Right kidney (tissue), 1 donor: ENCODE measurements around the gene GALP.
"Not testable (repeated sequence)": the region's sequence is repeated elsewhere in the genome, so short reads cannot be mapped to it uniquely, and the experiment has no call there.

ENCODE experiments used
- DNase-seq: peaks from one replicate; pipeline ENCODE4 v3.0.0-alpha.2; 2016

GALP gene

DNA sequence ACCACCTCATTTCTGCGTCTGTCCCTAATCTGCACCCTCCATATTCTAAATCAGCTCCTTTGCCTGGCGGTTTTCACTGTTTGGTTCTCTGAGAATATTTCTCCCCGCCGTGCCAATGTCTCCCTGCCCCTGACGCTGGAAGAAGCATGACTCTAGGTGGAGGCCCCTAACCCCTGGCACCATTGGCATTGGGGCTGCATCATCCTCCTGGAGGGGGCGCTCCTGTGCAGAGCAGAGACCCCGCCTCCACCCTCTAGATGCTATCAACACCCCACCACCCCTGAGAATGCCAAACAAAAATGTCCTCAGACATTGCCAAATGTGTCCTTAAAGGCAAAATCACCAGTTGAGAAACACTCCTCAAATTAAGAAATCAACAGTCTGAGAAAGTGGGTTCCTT is 15.3 kb downstream of the GALP start:
- no peak for DNase-seq

DNA sequence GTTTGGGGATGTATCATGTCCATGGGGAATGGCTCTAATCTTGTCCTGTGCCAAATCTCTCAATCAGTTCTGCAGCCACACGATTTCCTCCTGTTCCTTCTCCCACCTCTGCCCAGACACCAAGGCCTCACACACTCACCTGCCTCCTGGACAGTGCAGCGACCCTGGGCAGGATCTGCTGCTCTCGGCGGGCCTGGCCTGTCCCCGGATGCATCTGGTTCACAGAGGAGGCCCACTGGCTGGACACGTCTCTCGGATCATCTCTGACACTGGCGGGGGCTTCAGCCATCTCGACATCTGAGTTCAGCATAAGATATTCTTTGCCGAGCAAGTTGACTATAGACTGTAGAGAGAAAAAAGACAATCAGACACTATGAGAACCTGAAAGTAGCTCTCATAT is 15.9 kb downstream of the GALP start:
- no peak for DNase-seq

DNA sequence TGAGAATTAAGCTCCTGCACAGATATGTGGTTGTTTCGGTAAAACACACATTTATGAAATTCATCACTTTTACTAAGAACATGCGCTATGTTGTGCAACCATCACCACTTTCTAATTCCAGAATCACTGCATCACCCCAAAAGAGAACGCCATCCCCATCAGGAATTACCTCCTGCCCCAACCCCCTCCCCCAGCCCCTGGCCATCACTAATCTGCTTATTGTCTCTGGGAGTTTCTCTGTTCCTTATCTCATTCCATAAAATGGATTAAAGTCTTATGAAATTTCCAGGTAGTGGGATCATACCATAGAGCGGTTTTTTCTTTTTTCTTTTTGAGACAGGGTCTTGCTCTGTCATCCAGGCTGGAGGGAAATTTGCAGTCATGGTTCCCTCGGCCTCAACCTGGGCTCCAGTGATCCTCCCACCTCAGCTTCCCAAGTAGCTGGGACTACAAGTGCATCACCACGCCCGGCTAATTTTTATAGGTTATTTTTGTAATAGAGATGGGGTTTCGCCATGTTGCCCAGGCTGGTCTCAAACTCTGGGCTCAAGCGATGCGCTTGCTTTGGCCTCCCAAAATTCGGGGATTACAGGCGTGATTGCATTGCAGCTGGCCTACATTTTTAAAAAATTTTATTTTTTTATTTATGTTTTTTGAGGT is 18.3 kb downstream of the GALP start:
- DNase-seq, result no peak

DNA sequence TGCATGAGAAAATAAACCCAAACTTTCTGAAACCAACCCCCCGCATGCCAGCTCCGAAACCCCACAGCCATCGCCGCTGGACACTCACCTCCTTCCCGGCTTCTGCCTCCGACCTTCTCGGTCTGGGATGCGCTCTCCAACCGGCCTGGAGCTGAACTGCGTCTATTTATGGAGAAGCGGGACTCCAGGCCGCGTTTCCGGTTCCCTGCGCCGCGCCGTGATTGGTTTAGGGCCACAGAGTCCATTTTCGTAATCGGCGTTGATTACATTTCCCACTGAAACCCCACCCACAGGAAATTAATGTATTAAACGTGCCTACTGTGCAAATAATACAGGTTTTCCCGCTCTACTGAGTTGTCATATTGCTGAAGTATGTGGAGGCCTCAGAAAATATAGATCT is 21.8 kb downstream of the GALP start, which contains the start of gene ZSCAN5B:
ZSCAN5B (minus strand) TSS at position 138 of the 400 bp plus-strand sequence. CDS start 4,731 bp downstream, outside the sequence.
- not testable (repeated sequence) for DNase-seq

DNA sequence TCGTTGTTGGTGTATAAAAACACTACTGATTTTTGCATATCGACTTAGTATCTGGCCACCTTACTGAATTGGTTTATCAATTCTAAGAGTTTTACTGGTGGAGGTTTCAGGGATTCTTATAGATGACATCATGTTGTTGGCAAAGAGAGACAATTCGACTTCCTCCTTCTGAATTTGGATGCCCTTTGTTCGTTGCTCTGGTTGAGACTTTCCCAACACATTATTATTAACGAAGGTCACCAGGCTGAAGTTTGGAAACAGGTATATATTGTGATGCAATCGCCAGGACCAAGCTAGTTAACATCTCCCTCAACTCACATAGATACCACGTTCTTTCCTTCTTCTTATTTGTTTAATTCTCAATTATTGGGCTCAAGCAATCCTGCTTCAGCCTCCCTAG is 23.9 kb downstream of the GALP start:
- DNase-seq, result no peak

DNA sequence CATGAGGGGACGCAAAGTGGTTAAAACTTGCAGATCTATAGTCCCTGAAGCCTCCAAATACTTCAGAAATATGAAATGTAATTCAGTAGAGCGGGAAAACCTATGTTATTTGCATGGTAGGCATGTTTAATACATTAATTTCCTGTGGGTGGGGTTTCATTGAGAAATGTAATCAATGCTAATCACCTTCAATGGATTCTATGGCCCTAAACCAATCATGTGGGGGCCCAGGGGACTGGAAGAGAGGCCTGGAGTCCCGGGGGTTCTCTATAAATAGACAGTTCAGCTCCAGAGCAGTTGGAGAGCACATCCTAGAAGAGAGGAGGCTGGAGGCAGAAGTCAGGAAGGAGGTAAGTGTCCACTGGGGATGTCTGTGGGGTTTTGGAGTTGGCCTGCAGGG is 26.2 kb downstream of the GALP start, which contains the start of gene ZSCAN5C:
ZSCAN5C (plus strand) TSS at position 301 of the 400 bp plus-strand sequence. CDS start 3,641 bp downstream, outside the sequence.
- no peak for DNase-seq

DNA sequence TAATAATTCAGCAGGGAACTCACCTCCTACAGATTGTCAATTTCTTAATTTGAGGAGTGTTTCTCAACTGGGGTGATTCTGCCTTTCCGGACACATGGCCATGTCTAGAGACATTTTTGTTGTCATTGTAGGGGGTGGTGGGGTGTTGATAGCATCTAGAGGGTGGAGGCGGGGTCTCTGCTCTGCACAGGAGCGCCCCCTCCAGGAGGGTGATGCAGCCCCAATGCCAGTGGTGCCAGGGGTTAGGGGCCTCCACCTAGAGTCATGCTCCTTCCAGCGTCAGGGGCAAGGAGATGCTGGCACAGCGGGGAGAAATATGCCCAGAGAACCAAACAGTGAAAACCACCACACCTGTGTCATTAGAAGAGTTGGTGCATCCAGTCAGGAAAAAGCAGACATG is 31.8 kb downstream of the GALP start:
- not testable (repeated sequence) for DNase-seq

DNA sequence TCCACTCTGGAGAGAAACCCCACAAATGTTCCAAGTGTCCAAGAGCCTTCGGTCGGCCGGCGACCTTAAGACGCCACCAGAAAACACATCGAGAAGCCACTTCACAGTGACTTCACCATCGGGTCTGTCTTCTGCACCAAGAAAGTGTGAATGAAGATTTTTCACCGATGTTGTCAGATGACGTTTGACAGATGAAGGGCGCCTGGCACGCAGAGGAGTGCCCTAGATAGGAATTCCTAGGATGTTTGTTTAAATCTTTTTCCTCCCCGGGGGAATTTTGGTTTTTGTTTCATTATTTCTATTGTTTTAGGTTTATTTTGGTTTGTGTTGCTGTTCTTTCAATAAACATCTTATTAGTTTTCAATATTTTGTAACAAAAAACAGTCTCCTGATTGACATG is 33.3 kb downstream of the GALP start:
- no peak for DNase-seq

DNA sequence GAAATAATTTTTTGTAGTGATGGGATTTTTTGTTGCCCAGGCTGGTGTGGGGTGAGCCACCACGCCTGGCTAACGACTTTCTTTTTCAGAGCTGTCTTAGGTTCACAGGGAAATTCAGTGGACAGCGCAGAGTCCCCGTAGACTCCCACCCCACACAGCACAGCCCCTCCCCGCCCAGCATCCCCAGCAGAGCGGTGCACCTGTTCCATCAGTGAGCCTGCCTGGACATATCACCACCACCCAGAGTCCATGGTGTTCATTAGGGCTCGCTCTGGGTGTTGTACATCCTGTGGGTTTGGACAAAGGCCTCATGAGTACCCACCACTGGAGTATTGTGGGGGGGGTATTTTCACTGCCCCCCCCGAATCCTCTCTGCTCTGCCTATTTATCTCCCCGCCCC is 34.2 kb downstream of the GALP start:
- DNase-seq, result not testable (repeated sequence)

DNA sequence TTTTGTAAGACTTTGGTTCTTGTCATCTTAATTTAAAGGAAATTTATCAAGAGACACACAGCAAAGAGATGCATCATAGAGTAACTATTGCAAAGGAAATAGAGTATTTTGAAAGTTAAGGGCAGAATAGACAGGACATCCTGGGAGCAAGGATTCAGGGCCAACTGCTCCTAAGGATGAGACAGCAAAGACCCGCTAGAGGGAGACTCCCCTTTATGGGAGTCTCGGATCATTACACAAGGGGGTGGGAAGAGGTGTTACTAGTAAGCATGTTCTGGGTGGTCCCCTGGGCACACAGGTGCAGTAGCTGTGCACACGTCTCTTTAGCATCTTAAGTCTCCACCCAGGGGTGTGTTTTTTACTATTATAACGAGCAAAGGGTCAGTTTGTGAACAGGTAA is 35.9 kb downstream of the GALP start:
- no peak for DNase-seq

DNA sequence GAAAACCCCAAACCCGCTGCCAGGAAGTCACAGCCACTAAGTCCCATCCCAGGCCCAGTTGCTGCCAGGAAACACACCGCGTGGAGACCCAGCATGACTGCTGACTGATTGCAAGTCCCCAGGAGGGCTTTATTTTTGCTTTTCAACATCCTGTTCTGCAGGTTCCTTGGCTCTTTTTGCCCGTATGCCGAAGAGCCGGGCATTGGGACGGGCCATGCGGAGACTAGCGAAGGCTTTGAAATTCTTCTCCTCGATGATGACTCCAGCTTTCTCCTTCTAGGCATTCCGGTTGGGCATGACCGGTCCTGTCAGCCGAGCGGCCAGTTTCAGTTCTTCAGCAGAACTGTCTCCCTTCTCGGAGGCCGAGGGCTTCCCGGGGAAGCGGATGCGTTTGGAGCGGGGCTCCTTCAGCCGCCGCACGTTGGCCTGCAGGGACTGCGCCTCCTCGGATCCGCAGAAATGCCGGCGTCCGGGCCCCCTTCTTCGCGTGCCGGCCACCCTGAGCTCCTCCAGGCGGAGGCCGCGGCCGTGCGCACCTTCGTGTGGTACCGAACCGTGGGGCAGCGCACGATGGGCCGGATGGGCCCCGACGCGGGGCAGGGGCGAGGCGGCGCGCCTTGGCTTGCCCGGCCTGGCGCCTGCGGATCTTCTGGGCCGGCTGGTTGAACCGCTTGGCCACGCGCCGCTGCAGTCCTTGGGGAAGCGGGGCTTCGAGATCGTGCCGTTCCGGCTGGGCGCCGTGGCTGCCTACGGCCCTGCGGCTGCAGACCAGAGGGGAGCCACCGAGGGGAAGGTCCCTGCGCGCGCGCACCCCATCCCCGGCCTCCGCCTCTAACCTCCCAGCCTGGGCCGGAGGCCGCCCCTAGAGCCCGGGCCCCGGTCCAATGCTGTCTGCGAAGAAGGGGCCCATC is 41.5 kb downstream of the GALP start:
- DNase-seq, result peak; percentile 70

DNA sequence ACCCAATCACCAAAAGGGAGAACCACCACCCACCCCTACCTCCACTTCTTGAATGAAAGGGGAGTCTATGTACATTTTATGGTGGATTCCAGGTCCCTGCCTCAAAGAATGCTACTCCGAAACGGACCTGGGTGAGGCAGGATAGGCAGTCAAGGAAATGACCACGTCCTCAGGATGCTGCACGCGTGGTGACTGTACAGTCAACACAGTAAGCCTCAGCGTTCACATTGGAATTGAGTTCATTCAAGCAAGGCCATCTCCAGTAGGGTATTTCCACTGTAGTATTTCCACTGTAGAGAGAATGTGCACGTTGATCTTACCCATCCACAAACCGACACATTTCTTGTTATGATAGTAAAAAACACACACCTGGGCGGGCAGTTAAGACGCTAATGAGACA is 43.2 kb downstream of the GALP start:
- no peak for DNase-seq

DNA sequence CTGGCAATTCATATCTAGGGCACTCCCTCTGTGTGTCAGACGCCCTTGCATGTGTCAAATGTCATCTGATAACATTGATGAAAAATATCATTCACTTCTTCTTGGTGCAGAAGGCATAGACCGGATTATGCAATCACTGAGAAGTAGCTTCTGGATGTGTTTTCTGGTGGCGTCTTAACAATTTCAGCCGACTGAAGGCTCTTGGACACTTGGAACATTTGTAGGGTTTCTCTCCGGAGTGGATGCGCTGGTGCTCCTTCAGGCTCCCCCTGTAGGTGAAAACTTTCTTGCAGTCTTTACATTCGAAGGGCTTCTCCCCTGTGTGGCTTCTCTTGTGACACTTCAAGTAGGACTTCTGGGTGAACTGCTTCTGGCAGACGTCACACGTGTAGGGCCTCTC is 45.6 kb downstream of the GALP start:
- DNase-seq, result not testable (repeated sequence)

DNA sequence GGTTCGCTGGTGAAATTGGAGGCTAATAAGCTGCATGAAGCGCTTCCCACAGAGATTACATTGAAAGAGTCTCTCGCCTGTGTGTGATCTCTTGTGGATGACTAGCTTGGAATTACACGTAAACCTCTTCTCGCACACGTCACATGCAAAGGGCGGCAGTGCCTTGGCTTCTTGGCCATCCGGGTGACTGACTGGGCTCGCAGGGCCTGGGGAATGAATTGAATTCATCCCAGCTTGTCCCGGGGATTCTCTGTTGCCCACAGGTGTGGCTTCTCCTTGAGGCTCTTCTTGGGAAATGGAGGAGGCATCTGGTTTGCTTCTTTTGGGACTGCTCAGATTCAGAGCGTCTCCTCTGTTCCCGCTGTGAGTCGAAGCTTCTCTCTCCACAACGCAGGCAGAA is 46.0 kb downstream of the GALP start:
- DNase-seq, result no peak

DNA sequence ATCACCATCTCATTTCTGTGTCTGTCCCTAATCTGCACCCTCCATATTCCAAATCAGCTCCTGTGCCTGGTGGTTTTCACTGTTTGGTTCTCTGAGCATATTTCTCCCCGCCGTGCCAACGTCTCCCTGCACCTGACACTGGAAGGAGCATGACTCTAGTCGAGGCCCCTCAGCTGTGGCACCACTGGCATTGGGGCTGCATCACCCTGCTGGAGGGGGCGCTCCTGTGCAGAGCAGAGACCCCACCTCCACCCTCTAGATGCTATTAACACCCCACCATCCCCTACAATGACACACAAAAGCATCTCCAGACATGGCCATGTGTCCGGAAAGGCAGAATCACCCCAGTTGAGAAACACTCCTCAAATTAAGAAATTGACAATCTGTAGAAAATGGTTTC is 47.1 kb downstream of the GALP start:
- no peak for DNase-seq

DNA sequence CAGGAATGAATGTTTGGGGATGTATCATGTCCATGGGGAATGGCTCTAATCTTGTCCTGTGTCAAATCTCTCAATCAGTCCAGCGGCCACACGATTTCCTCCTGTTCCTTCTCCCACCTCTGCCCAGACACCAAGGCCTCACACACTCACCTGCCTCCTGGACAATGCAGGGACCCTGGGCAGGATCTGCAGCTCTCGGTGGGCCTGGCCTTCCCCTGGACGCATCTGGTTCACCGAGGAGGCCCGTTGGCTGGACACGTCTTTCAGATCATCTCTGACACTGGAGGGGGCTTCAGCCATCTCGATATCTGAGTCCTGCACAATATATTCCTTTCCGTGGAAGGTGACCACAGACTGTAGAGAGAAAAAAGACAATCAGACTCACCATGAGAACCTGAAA is 47.7 kb downstream of the GALP start:
- no peak for DNase-seq
